ENCODE results near the gene ASXL3. TPM values are rescaled to one million over a fixed set of nuclear protein-coding genes. Genes with fewer than 3 reads are reported as not detected.

ASXL3 gene
- total RNA-seq, 1 donor from 2014 or later, result 1.5 TPM

Other genes starting within 250 kb of the ASXL3 start
- gene CCDC178, start 137.5 kb upstream of the ASXL3 start, total RNA-seq, result 3.7 TPM